HEK293T (cell line): ENCODE data around the gene DACH1.

Experiments
- BHLHE40 ChIP-seq: fragments of 450-650 bp; IDR thresholded peaks from 2 replicates; pipeline ENCODE4 v1.6.1; 2016; ENCODE audit warnings: mild to moderate bottlenecking, moderate library complexity, borderline replicate concordance
- CTBP1 ChIP-seq: fragments of 450-650 bp; IDR thresholded peaks from 2 replicates; pipeline ENCODE4 v1.6.1; 2016; ENCODE audit warnings: borderline replicate concordance
- ELF4 ChIP-seq: fragments of 450-650 bp; IDR thresholded peaks from 2 replicates; pipeline ENCODE4 v1.6.1; 2017; ENCODE audit warnings: antibody characterized with exemption
- FOXM1 ChIP-seq: fragments of 450-650 bp; IDR thresholded peaks from 2 replicates; pipeline ENCODE4 v1.6.1; 2017; ENCODE audit warnings: mild to moderate bottlenecking, borderline replicate concordance
- HDGF ChIP-seq: fragments of 450-650 bp; IDR thresholded peaks from 2 replicates; pipeline ENCODE4 v1.6.1; 2017; ENCODE audit warnings: antibody characterized with exemption, borderline replicate concordance
- L3MBTL2 ChIP-seq: fragments of 450-650 bp; conservative IDR thresholded peaks from 2 replicates; pipeline ENCODE4 v1.6.1; 2016; ENCODE audit warnings: mild to moderate bottlenecking
- LEF1 ChIP-seq: fragments of 450-650 bp; IDR thresholded peaks from 2 replicates; pipeline ENCODE4 v1.6.1; 2017; ENCODE audit warnings: mild to moderate bottlenecking, borderline replicate concordance
- SP1 ChIP-seq: fragments of 450-650 bp; IDR thresholded peaks from 2 replicates; pipeline ENCODE4 v1.6.1; 2017
- SUZ12 ChIP-seq: fragments of 450-650 bp; IDR thresholded peaks from 2 replicates; pipeline ENCODE4 v1.6.1; 2016; ENCODE audit warnings: mild to moderate bottlenecking
- ZNF384 ChIP-seq: fragments of 450-650 bp; IDR thresholded peaks from 2 replicates; pipeline ENCODE4 v1.6.1; 2016
- TF ChIP-seq, protein P1 (sequence below): fragments of 450-650 bp; IDR thresholded peaks from 2 replicates; pipeline ENCODE4 v1.6.1; 2016

DNA sequence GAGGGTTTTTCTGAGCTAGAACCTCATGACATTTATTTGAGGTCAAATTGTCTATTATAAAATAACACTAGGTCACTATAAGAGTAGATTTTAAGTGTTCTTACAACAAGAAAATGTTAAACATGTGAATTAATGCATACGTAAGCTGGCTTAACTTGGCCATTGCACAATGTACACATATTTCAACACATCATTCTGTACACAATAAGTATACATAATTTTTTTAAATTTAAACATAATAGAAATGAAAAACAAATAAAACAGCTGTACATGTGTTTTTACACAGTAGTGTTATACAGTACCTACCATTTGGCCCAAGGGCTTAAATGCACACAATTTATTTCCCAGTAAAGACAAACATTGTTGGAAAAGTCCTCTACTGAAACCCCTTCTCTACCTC is 269.9 kb downstream of the DACH1 start:
- no peak for TF ChIP-seq L3MBTL2
- TF ChIP-seq, protein P1, sequence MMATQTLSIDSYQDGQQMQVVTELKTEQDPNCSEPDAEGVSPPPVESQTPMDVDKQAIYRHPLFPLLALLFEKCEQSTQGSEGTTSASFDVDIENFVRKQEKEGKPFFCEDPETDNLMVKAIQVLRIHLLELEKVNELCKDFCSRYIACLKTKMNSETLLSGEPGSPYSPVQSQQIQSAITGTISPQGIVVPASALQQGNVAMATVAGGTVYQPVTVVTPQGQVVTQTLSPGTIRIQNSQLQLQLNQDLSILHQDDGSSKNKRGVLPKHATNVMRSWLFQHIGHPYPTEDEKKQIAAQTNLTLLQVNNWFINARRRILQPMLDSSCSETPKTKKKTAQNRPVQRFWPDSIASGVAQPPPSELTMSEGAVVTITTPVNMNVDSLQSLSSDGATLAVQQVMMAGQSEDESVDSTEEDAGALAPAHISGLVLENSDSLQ: no peak
- no peak for TF ChIP-seq SUZ12
- TF ChIP-seq ELF4: no peak
- no peak for TF ChIP-seq ZNF384
- no peak for TF ChIP-seq HDGF
- TF ChIP-seq SP1: no peak
- no peak for TF ChIP-seq LEF1
- TF ChIP-seq BHLHE40: no peak
- no peak for TF ChIP-seq FOXM1
- TF ChIP-seq CTBP1: no peak
